ENCODE results near the gene RPL13A. TPM values are rescaled to one million over a fixed set of nuclear protein-coding genes. Genes with fewer than 3 reads are reported as not detected.
A peak's percentile ranks its signal among the peaks of the same experiment; 100 is the strongest.

RPL13A gene
- total and polyA plus RNA-seq, 12 donors = 1,171 to 2,740 (median 1,355) TPM

DNA sequence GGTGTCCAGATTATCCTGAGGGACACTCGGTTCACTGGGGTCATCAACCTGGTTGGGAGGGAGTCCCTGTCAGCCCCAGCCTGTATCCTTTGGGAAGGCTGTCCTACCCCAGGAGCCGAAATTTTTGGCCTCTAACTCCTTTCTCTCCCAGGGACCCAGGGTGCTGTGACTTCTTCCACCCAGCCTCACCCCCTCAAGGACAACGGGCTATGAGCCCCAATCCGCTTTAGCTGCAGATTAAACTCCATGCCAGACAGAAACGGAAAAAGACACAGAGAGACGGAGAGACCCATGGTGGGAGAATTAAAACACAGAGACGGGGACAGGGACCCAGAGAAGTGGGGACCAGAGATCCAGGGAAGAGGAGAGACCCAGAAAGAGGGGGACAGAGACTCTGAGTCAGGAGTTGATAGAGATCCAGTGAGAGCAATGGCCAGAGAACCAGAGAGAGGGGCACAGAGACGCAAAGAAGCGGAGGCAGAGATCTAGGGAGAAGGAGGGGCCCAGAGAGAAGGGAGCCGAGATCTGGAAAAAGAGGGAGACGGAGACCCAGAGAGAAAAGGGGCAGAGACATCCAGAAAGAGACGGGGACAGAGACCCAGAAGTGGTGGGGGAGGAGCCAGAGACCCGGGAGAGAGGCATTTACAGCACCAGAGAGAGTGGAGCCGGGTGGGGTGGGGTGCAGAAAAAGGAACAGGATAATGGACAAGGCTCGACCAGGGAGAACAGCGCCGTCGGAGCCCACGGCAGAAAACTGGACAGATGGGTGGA lies 46.8 kb upstream of the RPL13A start:
- no peak overlapping the region for H3K27ac ChIP-seq
- H3K27me3 ChIP-seq = peaks cover 8 to 67% (median 62%) of the 10 kb centered on the region in 7 donors
- ATAC-seq = no peak
- peaks cover 0 to 24% (median 6%) of the 10 kb centered on the region in 9 donors for H3K4me1 ChIP-seq
- WGBS, 2 donors = 25 to 27% methylated on average over 19 of the region's 19 CpGs
- no peak for DNase-seq
- no peaks in the 10 kb centered on the region for H3K9me3 ChIP-seq
- TF ChIP-seq, protein P1, sequence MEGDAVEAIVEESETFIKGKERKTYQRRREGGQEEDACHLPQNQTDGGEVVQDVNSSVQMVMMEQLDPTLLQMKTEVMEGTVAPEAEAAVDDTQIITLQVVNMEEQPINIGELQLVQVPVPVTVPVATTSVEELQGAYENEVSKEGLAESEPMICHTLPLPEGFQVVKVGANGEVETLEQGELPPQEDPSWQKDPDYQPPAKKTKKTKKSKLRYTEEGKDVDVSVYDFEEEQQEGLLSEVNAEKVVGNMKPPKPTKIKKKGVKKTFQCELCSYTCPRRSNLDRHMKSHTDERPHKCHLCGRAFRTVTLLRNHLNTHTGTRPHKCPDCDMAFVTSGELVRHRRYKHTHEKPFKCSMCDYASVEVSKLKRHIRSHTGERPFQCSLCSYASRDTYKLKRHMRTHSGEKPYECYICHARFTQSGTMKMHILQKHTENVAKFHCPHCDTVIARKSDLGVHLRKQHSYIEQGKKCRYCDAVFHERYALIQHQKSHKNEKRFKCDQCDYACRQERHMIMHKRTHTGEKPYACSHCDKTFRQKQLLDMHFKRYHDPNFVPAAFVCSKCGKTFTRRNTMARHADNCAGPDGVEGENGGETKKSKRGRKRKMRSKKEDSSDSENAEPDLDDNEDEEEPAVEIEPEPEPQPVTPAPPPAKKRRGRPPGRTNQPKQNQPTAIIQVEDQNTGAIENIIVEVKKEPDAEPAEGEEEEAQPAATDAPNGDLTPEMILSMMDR (IDR thresholded peaks at IDR 0.05) = no peak
- no peaks in the 10 kb centered on the region for H3K36me3 ChIP-seq
- intact Hi-C loops (cut with DNase I) = loop anchor here in 4 of 10 donors (5.0 to 10.0 kb wide), 3 partner anchors 48 to 216 kb away; no protein-coding TSS in a partner anchor
- H3K4me3 ChIP-seq = peak overlapping the region in 9 of 10 donors; percentile 22 to 93 (median 47)

- ATAC-seq = peak in 5 of 8 donors; percentile 1 to 16 (median 3)
- peak within 1 kb of the TSS in 9 of 10 donors; percentile 15 to 92 (median 41) for H3K27ac ChIP-seq
- TF ChIP-seq, protein P1 (IDR thresholded peaks at IDR 0.05) = no peak
- H3K4me3 ChIP-seq = peak within 1 kb of the TSS in 9 of 10 donors; percentile 60 to 93 (median 71)
- H3K4me1 ChIP-seq = peaks cover 0 to 22% (median 6%) of the 10 kb centered on the region in 9 donors
- DNase-seq = peak; percentile 50 to 61
- intact Hi-C loops (cut with DNase I) = loop anchor here in 4 of 10 donors (5.0 to 10.0 kb wide), 3 partner anchors 49 to 217 kb away; no protein-coding TSS in a partner anchor
- peaks cover 0 to 5% (median 0%) of the 10 kb centered on the region in 9 donors for H3K36me3 ChIP-seq
- WGBS, 2 donors = 2 to 7% methylated on average over 26 to 56 of the region's 56 CpGs
- H3K9me3 ChIP-seq = no peaks in the 10 kb centered on the region
- H3K27me3 ChIP-seq = peaks cover 8 to 60% (median 55%) of the 10 kb centered on the region in 7 donors
Measured at GRCh38 chr19:49441210-49441959, 46.0 kb upstream of the RPL13A start, which contains the start of gene SLC17A7. SLC17A7 (minus strand) TSS chr19:49441527; CDS start chr19:49441379, 148 bp downstream.

- peak overlapping the region in 8 of 10 donors; percentile 15 to 92 (median 46) for H3K27ac ChIP-seq
- H3K4me3 ChIP-seq = peak overlapping the region in 9 of 10 donors; percentile 60 to 93 (median 71)
- H3K36me3 ChIP-seq = peaks cover 0 to 11% (median 0%) of the 10 kb centered on the region in 9 donors
- H3K4me1 ChIP-seq = peaks cover 0 to 21% (median 6%) of the 10 kb centered on the region in 9 donors
- peaks cover 8 to 54% (median 49%) of the 10 kb centered on the region in 7 donors for H3K27me3 ChIP-seq
- intact Hi-C loops (cut with DNase I) = loop anchor here in 8 of 10 donors (2.0 to 10.0 kb wide), 6 partner anchors 49 to 217 kb away; partner anchors contain the start of genes DKKL1 (in 1 of the 8) and TEAD2 (in 1 of the 8)
- no peak for ATAC-seq
- 18 to 21% methylated on average over 14 of the region's 14 CpGs for WGBS, 2 donors
- no peaks in the 10 kb centered on the region for H3K9me3 ChIP-seq
- DNase-seq = no peak
- TF ChIP-seq, protein P1 (IDR thresholded peaks at IDR 0.05) = no peak
Measured at GRCh38 chr19:49441960-49442350, 45.5 kb upstream of the RPL13A start.
